ENCODE results near the gene PDSS1. TPM values are rescaled to one million over a fixed set of nuclear protein-coding genes. Genes with fewer than 3 reads are reported as not detected.
"Not testable (repeated sequence)": the region's sequence is repeated elsewhere in the genome, so short reads cannot be mapped to it uniquely, and the experiment has no call there.

PDSS1 gene
- 1 to 10 TPM; 2.4 to 5.1 TPM for total RNA-seq
- 2.5 to 3.8 reads per million in 2 donors for total RNA-seq

DNA sequence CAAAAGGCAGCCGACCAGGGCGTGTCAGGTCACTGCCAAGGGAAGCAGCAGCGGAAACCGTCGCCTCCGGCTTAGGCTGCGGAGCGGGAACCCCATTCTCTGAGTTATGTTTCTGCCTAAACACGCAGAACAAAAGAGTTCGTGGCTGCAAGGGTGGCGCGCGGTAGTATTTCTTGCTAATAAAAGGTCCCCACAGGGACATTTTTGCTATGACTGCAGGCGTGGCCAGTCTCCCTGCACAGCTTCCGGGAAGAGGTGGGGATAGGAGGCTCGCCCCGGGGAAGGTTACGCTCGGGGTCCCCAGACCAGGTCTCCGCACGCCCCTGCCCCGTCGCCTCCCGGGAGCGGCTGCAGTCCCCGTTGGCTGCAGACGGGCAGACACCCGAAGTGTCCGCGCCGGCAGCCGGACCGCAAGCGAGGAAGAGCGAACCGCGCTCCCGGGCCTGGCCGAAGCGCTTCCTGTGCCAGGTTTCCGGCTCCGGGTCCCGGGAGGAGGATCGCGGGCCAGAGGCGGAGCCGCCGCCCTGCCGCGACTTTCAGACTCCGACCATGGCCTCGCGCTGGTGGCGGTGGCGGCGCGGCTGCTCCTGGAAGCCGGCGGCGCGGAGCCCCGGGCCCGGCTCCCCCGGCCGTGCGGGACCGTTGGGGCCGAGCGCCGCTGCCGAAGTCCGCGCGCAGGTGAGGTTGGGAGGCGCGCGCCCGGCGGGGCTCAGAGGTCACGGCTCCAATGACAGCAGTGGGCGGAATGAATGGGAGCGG, at the start of gene PDSS1:
PDSS1 (plus strand) TSS at position 539 of the 759 bp plus-strand sequence; CDS start at position 550, 11 bp downstream.
- DNase-seq: peak; percentile 15 to 49 (median 43)
- ATAC-seq: peak; percentile 80
- H3K4me3 Mint-ChIP-seq: peak within 1 kb of the TSS; percentile 95
- H3K9me3 ChIP-seq (ENCODE audit: control insufficient read depth, low read length, poor library complexity, severe bottlenecking): no peaks in the 10 kb centered on the region
- H3K4me1 Mint-ChIP-seq: peaks cover 18% of the 10 kb centered on the region
- H3K36me3 Mint-ChIP-seq (ENCODE audit: low read depth): peaks cover 2% of the 10 kb centered on the region
- peak within 1 kb of the TSS; percentile 86 for H3K27ac Mint-ChIP-seq
- no peaks in the 10 kb centered on the region for H3K27me3 Mint-ChIP-seq

- H3K36me3 Mint-ChIP-seq (ENCODE audit: low read depth); ATAC-seq; DNase-seq; H3K9me3 ChIP-seq (ENCODE audit: control insufficient read depth, low read length, poor library complexity, severe bottlenecking); H3K4me3 Mint-ChIP-seq; H3K4me1 Mint-ChIP-seq: not testable (repeated sequence)
- Mint-ChIP-seq H3K27ac (peak overlapping the region; percentile 37), H3K27me3 (peaks cover 18% of the 10 kb centered on the region)
Measured at GRCh38 chr10:26648245-26648636, 49.3 kb upstream of the PDSS1 start.

GRCh38 chr10:26650406-26650805, 47.1 kb upstream of the PDSS1 start:
- no peak overlapping the region for H3K27ac Mint-ChIP-seq

DNA sequence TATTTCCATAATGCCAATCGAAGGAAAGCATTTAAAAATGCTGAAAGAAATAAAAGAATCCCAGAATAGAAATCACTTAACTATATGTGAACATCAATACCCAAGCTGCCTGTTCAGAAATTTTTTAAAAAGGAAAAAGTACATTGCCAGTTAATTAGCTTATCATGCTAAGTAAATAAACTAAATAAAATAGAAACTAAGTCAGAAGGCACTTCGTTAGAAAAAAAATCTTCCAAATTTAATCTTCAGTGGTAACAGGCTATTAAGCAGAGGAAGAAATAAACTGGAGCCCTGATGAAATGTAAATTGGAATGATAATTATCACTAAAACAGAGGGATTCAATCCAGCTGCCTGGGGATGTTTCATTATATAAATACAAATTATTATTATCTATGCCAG, 46.0 kb upstream of the PDSS1 start:
- not testable (repeated sequence) for H3K27ac Mint-ChIP-seq; ATAC-seq; H3K4me3 Mint-ChIP-seq; H3K36me3 Mint-ChIP-seq (ENCODE audit: low read depth); H3K9me3 ChIP-seq (ENCODE audit: control insufficient read depth, low read length, poor library complexity, severe bottlenecking); H3K4me1 Mint-ChIP-seq; DNase-seq
- peaks cover 18% of the 10 kb centered on the region for H3K27me3 Mint-ChIP-seq

More at GRCh38 chr10:26650406-26650805, 47.1 kb upstream of the PDSS1 start:
- DNase-seq (no peak), ATAC-seq (no peak)
- no peaks in the 10 kb centered on the region for H3K9me3 ChIP-seq (ENCODE audit: control insufficient read depth, low read length, poor library complexity, severe bottlenecking)
- no peak overlapping the region for H3K4me3 Mint-ChIP-seq
- no peaks in the 10 kb centered on the region for H3K4me1 Mint-ChIP-seq
- H3K27me3 Mint-ChIP-seq: peaks cover 18% of the 10 kb centered on the region
- H3K36me3 Mint-ChIP-seq (ENCODE audit: low read depth): no peaks in the 10 kb centered on the region

DNA sequence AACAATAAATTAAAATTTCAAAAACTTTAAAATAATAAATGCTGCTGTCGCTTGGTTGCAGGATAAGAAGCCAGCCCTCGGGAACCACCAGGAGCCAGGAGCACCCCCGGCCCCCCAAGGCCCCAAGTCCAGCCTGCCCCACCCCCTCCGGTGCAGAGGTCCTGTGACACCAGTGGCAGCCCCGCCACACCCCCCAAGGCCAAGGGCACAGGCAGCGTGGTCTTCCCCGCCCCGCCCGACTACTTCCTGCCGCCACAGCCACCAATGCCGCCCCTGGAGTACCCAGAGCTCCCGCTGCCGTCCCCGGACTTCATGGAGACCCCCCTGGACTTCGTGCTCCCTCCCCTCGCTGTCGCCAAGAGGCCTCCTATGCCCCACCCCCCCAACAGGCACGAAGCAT, 44.5 kb upstream of the PDSS1 start:
- no peaks in the 10 kb centered on the region for H3K4me1 Mint-ChIP-seq
- ATAC-seq (no peak), DNase-seq (no peak)
- H3K9me3 ChIP-seq (ENCODE audit: control insufficient read depth, low read length, poor library complexity, severe bottlenecking): no peaks in the 10 kb centered on the region
- no peak overlapping the region for H3K27ac Mint-ChIP-seq
- H3K4me3 Mint-ChIP-seq: no peak overlapping the region
- peaks cover 18% of the 10 kb centered on the region for H3K27me3 Mint-ChIP-seq
- H3K36me3 Mint-ChIP-seq (ENCODE audit: low read depth): no peaks in the 10 kb centered on the region

DNA sequence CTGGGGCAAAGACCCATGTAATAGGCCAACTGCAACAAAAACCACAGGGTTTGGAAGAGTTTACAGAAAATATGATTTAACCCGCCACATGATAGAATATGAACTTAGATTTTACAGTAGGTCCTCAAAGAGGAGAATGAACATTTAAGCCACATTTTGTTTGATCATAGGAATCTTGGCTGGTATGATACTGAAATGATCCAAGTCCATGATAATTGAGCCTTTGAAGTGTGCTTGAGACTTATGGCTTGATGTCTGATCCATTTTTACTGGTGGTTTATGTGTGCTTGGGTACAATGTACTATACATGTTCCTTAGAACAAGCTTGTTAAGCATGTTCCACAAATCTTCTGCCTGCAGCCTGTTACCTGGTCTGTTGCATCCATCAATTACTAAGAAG, 41.8 kb upstream of the PDSS1 start:
- no peak overlapping the region for H3K27ac Mint-ChIP-seq
- H3K27me3 Mint-ChIP-seq: peaks cover 21% of the 10 kb centered on the region
- no peaks in the 10 kb centered on the region for H3K9me3 ChIP-seq (ENCODE audit: control insufficient read depth, low read length, poor library complexity, severe bottlenecking)
- no peaks in the 10 kb centered on the region for H3K4me1 Mint-ChIP-seq
- H3K36me3 Mint-ChIP-seq (ENCODE audit: low read depth): no peaks in the 10 kb centered on the region
- H3K4me3 Mint-ChIP-seq: no peak overlapping the region
- ATAC-seq (no peak), DNase-seq (no peak)

DNA sequence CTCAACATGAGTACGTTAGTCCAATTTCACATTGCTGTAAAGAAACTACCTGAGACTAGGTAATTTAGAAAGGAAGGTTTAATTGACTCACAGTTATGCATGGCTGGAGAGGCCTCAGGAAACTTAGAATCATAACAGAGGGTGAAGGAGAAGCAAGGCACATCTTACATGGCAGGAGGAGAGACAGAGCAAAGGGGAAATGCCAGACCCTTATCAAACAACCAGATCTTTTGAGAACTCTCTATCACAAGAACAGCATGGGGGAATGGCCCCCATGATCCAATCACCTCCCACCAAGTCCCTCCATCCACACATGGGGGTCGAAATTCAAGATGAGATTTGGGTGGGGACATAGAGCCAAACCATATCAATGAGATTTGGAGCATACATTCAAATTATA, 34.6 kb upstream of the PDSS1 start:
- DNase-seq (no peak), ATAC-seq (no peak)
- H3K27ac Mint-ChIP-seq: no peak overlapping the region
- peaks cover 20% of the 10 kb centered on the region for H3K27me3 Mint-ChIP-seq
- no peaks in the 10 kb centered on the region for H3K4me1 Mint-ChIP-seq
- H3K9me3 ChIP-seq (ENCODE audit: control insufficient read depth, low read length, poor library complexity, severe bottlenecking): no peaks in the 10 kb centered on the region
- H3K4me3 Mint-ChIP-seq: no peak overlapping the region
- H3K36me3 Mint-ChIP-seq (ENCODE audit: low read depth): peaks cover 4% of the 10 kb centered on the region

DNA sequence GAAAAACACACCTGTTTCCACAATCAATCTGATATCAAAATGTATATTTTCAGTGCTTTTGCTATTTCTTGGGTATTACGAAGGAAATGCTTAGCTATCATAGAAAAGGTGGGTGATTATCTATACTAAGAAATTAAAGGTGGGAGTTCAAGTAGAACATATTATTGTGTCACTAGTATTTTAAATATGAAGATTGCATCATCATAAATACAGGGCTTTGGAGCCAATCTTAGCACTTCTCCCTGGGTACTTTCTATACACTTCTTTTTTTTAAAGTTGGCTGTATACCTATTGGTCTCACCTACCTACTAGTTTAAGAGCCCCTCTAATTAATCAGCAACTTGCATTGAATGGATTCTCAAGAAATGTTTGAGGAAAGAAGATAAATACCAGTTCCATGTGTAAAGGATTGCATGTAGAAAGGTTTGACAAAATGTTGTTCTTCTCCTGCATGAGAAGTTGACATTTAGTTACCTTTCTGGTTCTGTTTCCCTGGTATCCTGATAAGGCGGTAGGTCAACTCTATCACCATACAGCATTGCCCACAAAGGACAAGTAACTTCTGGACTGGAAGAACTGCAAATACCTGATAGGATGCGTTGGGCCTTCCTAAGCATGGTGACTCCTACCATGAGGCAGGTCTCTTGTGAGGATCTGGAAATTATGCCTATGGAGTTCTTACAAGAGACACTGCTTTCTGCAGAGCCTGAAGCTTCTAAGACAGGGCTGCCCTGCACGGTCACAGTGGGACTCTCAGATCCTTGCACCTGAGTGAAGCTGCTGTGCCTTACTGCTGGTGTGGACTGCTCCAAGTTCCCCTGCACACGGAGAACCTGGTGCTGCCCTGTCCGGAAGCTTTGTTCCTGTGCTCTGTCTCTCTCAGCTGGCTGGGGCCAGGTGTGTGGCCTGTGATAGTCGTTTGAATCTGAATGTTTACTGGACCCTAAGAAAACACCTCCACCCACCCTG, 32.1 kb upstream of the PDSS1 start:
- Mint-ChIP-seq H3K4me1 (no peaks in the 10 kb centered on the region), H3K27ac (no peak overlapping the region), H3K36me3 (ENCODE audit: low read depth) (peaks cover 4% of the 10 kb centered on the region), H3K27me3 (peaks cover 5% of the 10 kb centered on the region), H3K4me3 (no peak overlapping the region)
- no peaks in the 10 kb centered on the region for H3K9me3 ChIP-seq (ENCODE audit: control insufficient read depth, low read length, poor library complexity, severe bottlenecking)
- DNase-seq (no peak), ATAC-seq (no peak)

GRCh38 chr10:26675873-26676257, 21.6 kb upstream of the PDSS1 start:
- Mint-ChIP-seq H3K36me3 (ENCODE audit: low read depth) (no peaks in the 10 kb centered on the region), H3K27me3 (no peaks in the 10 kb centered on the region), H3K27ac (no peak overlapping the region), H3K4me3 (no peak overlapping the region), H3K4me1 (peaks cover 2% of the 10 kb centered on the region)
- DNase-seq (no peak), ATAC-seq (no peak)
- H3K9me3 ChIP-seq (ENCODE audit: control insufficient read depth, low read length, poor library complexity, severe bottlenecking): no peaks in the 10 kb centered on the region

- H3K36me3 Mint-ChIP-seq (ENCODE audit: low read depth): no peaks in the 10 kb centered on the region
- no peak for ATAC-seq
- no peaks in the 10 kb centered on the region for H3K27me3 Mint-ChIP-seq
- H3K4me3 Mint-ChIP-seq: no peak overlapping the region
- peaks cover 1% of the 10 kb centered on the region for H3K4me1 Mint-ChIP-seq
- DNase-seq: no peak
- no peaks in the 10 kb centered on the region for H3K9me3 ChIP-seq (ENCODE audit: control insufficient read depth, low read length, poor library complexity, severe bottlenecking)
- no peak overlapping the region for H3K27ac Mint-ChIP-seq
Measured at GRCh38 chr10:26679588-26679987, 17.9 kb upstream of the PDSS1 start.

- ATAC-seq (no peak), DNase-seq (no peak)
- H3K27me3 Mint-ChIP-seq: peaks cover 9% of the 10 kb centered on the region
- no peaks in the 10 kb centered on the region for H3K9me3 ChIP-seq (ENCODE audit: control insufficient read depth, low read length, poor library complexity, severe bottlenecking)
- H3K27ac Mint-ChIP-seq: no peak overlapping the region
- H3K4me1 Mint-ChIP-seq: peaks cover 4% of the 10 kb centered on the region
- no peak overlapping the region for H3K4me3 Mint-ChIP-seq
- no peaks in the 10 kb centered on the region for H3K36me3 Mint-ChIP-seq (ENCODE audit: low read depth)
Measured at GRCh38 chr10:26681076-26681475, 16.4 kb upstream of the PDSS1 start.

DNA sequence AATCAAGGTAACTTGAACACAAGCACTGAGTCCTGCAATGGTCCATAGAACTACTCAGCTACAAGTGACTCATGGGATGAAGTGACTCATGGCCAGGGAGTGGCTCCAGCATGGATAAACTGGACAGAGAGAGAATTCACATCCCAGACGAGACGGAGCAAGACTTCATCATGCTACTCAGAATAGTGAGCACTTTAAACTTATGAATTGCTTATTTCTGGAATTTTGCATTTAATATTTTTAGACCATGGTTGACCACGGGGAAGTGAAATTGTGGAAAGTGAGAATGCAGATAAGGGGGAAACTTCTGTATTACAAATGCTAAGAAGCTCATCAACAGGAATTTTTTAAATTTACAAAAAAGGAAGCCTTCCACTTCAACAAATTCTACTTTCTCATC, 15.5 kb upstream of the PDSS1 start:
- H3K27me3 Mint-ChIP-seq; DNase-seq; H3K4me1 Mint-ChIP-seq; ATAC-seq; H3K9me3 ChIP-seq (ENCODE audit: control insufficient read depth, low read length, poor library complexity, severe bottlenecking); H3K36me3 Mint-ChIP-seq (ENCODE audit: low read depth); H3K4me3 Mint-ChIP-seq: not testable (repeated sequence)
- peak overlapping the region; percentile 24 for H3K27ac Mint-ChIP-seq

DNA sequence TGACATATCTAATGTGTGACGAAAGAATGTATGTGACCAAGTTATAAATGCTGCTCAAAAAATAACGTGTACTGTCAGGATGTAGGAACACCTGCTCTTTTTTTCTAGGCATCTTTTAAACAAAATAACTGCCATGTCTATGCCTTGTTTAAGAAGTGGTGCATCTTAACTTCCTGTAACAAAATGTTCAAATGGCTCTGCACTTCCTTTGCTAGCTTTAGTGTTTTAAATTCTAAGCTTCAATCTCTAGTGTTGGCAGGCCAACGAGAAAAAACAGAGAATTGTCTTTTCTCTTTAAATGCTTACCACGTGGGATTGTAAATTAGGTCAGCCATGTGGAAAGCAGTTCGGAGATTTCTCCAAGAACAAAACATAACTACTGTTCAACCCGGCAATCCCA, 14.6 kb upstream of the PDSS1 start:
- peaks cover 9% of the 10 kb centered on the region for H3K27me3 Mint-ChIP-seq
- ATAC-seq: peak; percentile 75
- H3K27ac Mint-ChIP-seq: peak overlapping the region; percentile 24
- H3K9me3 ChIP-seq (ENCODE audit: control insufficient read depth, low read length, poor library complexity, severe bottlenecking): no peaks in the 10 kb centered on the region
- H3K4me3 Mint-ChIP-seq: no peak overlapping the region
- H3K4me1 Mint-ChIP-seq: peaks cover 7% of the 10 kb centered on the region
- DNase-seq: no peak
- no peaks in the 10 kb centered on the region for H3K36me3 Mint-ChIP-seq (ENCODE audit: low read depth)

Measured in T-helper 17 cell (primary cell).